Measurements from ENCODE around the gene TREML1.
"Not testable (repeated sequence)": the region's sequence is repeated elsewhere in the genome, so short reads cannot be mapped to it uniquely, and the experiment has no call there.

TREML1 gene

DNA sequence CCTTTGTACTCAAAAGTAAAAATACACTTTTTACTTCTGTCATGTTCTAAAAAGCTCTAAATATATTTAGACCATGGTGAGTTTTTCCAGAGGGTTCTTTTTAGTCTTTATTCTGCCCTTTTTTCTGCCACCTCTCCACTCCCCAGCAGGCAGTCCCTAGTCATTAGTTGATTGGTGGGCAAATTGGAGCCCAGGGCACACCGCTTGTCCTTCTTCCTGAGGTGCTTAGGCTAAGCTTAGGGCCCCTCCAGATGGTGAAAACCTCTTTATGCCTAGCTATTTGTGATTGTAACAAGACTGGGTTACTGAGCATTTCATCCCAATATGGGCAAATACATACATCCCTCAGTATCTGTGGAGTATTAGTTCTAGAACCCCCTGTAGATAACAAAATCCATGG, 6.2 kb downstream of the TREML1 start:
- no peak for DNase-seq (ENCODE audit: low read depth in 2 of 2)

DNA sequence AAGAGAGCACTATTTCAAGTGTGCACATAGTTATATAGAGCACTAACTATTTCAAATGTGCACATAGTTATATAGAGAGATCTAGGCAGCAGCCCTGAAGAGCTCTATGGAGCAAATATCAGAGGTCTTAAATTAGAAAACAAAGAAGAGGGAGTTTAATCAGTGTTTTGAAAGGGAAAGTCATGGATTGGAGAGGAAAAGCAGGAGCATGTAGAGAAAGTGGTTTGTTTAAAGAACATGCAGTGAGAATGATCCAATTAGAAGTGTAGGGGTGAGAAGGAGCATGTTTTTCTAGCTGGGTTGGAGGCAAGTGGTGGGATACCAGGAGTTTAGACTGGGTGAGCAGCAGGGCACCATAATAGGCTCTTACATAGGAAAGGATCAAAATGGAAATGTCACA, 17.2 kb downstream of the TREML1 start:
- no peak for DNase-seq (ENCODE audit: low read depth in 2 of 2)

DNA sequence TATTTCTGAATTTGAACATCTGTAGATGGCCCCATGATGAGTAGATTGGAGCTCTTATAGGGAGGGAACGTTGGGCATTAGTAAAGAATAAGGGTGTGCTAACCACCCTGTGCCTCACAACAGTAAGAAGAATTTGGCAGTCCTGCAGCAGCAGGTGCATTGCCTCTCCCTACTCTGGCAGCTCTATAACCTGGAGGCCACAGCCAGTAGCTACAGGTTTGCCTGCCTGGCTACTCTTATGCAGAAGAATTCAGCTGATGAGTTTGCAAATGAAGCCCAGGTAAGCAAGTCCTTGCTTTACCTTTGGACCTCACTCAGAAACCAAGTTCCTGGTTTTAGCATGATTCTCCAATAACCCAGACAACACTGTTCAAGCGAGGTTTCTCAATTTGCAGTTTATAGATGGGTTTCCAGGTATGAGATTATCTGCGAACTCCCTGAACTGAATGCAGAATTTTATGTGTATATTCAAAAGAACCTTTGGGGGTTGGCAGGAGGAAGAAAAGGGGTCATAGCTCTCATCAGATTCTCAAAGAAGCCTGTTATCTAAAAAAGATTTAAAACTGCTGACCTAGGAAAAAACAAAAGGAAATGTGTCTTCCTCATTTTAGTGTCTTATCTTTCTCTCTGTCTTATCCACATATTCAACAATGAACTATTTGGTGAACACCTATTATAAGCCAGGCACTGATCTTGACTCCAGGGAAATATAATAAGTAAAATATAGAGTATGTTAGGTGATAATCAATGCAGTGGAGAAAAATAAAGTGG, 18.9 kb downstream of the TREML1 start:
- no peak for DNase-seq (ENCODE audit: low read depth in 2 of 2)

DNA sequence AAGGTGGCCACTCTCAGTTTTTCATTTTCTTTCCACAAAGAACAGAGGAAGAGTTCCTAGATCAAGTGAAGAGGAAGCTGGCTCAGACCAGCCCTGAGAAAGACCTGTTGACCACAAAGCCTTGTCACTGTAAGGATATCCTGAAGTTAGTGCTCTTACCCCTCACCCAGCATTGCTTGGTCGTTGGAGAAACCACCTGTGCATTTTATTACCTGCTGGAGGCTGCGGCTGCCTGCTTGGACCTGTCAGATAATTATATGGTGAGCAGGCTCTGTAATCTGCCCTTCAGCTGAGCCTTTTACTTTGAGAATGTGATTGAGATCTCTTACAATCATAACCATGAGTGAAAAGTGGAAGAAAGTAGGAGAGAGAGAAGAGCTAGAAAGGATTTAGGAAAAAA, 21.9 kb downstream of the TREML1 start:
- DNase-seq (ENCODE audit: low read depth in 2 of 2), result no peak

DNA sequence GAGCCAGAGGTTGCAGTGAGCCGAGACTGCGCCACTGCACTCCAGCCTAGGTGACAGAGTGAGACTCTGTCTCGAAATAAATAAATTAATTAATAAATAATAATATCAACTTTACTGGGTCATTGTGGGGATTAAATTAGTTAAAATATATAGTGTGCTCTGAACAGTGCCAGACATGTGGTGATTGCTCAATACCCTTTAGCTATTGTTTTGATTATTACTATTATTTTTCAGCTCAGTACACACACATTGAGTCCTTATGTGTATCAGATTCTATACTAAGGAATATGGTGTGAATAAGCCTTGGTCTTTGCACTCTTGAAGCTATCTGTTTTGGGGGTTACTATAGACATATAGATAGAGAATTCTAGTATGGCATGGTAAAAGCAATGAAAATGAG, 28.9 kb downstream of the TREML1 start:
- no peak for DNase-seq (ENCODE audit: low read depth in 2 of 2)

DNA sequence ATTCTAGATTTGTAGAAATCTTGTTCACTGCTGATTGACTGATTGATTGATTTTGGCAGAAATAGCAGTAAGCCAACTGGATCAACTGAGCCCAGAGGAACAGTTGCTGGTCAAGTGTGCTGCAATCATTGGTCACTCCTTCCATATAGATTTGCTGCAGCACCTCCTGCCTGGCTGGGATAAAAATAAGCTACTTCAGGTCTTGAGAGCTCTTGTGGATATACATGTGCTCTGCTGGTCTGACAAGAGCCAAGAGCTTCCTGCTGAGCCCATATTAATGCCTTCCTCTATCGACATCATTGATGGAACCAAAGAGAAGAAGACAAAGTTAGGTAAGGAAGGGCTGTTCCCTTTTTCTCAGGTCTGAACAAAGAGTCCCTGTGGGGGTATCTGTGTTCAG, 31.2 kb downstream of the TREML1 start:
- no peak for DNase-seq (ENCODE audit: low read depth in 2 of 2)

DNA sequence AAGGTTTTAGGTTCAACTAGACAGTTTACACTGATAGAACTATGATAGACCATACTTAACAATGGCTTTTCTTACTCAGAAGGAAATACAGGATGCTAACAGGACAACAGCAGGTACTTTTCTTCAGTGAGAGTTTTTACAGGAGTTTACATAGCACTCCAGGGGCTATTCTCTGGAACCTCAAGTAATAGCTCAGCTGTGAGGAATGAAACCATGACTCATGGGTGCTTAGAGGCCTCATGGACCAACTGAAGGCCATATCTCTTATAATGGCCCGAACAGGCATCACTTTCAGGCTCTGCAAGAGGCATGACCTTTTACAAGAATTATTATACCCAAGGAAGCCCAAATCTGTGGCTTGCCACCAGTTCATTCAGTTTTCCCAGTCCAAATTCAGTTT, 31.8 kb downstream of the TREML1 start:
- no peak for DNase-seq (ENCODE audit: low read depth in 2 of 2)

DNA sequence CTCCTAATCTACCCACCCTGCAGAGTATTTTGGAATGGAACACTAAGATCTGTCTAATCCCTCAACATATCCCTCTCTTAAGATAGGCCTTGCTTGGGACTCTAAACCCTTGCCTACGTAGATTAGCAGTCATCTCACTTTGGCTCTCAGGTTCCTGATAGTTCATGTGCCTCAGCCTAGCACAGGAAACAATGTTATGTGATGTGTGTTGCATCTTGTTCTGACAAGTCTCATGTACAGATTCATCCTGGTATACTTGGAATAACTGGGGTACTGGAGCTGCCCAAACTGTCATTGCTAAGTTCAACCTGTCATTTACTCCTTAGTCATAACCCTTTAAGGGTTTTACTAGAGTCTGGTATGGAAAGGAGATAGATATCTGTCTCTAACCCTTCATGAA, 34.1 kb downstream of the TREML1 start:
- DNase-seq (ENCODE audit: low read depth in 2 of 2), result no peak

DNA sequence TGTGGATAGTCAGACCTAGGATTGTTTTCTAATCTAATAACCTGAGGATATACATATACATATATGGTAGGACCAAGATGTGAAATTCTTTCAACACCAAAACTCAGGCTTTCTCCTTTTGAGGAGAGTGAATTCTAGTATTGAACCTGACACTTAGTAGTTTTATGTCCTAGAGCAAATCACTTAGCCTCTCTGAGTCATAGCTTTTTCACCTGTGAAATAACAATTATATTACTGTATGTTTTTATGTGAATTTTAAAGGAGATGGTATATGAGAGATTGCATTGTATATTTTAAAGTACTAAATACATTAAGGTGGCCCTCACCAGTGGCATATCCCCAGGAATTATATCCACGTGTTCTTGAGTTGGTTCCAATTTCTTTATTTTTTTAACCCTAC, 34.6 kb downstream of the TREML1 start:
- no peak for DNase-seq (ENCODE audit: low read depth in 2 of 2)

DNA sequence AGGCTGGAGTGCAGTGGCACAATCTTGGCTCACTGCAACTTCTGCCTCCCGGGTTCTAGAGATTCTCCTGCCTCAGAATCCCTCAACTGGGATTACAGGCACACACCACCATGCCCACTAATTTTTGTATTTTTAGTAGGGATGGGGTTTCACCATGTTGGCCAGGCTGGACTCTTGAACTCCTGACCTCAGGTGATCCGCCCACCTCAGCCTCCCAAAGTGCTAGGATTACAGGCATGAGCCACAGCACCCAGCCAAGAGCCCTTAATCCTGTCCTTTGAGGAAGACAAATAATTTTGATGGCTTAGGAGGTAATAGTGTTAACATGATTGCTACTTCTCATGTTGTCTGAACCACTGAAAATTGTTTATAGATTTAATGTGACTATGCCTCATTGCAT, 39.1 kb downstream of the TREML1 start:
- DNase-seq (ENCODE audit: low read depth in 2 of 2), result not testable (repeated sequence)

DNA sequence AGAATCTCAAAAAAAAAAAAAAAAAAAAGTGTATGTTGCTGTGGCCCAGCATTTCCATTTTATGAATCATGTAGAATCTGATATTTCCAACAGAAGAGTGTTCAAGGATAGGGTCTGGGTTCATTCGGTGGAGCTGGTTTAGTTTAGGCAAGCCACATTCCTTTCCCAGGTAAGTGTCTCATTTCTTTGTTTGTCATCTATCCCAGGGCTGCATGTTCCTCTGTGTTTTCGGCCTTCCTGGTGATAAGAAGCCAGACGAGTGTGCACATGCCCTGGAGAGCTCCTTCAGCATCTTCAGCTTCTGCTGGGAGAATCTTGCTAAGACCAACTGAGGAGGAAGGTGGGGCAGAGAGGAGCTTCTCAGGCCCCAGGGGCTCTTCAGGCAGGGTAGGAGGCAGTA, 43.1 kb downstream of the TREML1 start:
- no peak for DNase-seq (ENCODE audit: low read depth in 2 of 2)

DNA sequence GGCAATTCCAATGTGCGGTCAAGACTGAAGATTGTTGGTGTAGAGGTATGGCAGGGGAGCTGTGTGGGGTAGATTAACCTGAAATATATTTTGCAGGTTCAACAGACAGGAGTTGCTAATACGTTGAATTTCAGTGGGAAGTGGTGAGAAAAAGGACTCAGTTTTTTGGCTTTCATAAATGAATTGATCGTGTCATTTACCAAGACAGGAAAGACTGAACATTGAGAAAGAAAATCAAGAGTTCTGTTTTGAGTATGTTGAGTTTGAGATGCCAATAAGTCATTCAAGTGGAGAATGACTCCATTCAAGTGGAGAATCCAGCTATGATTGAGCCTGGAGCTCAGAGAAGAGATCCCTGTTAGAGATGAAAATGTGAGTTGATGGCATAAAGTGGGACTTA, 50.3 kb downstream of the TREML1 start:
- DNase-seq (ENCODE audit: low read depth in 2 of 2), result no peak

DNA sequence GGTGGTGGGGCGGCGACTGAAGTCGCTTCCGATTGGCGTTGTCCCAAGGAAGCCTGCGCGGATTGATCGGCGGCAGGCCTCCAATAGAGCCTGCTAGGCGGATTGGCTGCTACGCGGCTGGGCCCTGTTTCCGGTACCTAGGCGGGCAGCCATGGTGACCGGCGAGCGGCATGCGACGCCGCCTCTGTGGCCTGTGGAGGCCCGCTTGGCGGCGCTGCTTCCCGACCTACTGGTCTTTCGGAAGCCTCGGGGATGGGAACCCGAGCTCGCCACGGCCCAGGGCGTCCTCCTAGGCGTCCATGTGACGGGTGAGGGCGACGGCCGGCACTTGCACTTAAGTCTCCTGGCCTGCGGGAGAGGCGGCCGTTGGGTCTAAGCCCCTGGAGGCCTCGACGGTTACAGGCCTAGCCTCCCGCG, 53.3 kb downstream of the TREML1 start:
- DNase-seq (ENCODE audit: low read depth in 2 of 2), result no peak

Measured in activated CD8-positive, alpha-beta memory T cell treated with anti-CD3 and anti-CD28 coated beads for 4 hours (primary cell).